ENCODE data around the gene CNOT8. TPM values are rescaled to one million over a fixed set of nuclear protein-coding genes. Genes with fewer than 3 reads are reported as not detected.
"Not testable (repeated sequence)": the region's sequence is repeated elsewhere in the genome, so short reads cannot be mapped to it uniquely, and the experiment has no call there.

The CNOT8 gene
- total and polyA plus RNA-seq, 8 donors = 11.8 to 27.4 (median 15.0) TPM

- no peak for ATAC-seq
- peaks cover 3 to 59% (median 22%) of the 10 kb centered on the region in 3 donors for H3K36me3 ChIP-seq
- FAIRE-seq = no peak
- intact Hi-C loops (cut with DNase I) = no loop called here
- H3K4me3 ChIP-seq = no peak overlapping the region
- H3K27ac ChIP-seq = no peak overlapping the region
- H3K4me1 ChIP-seq = no peaks in the 10 kb centered on the region
- no peak for DNase-seq
- no peaks in the 10 kb centered on the region for H3K9me3 ChIP-seq
- no peak for TF ChIP-seq CTCF (IDR thresholded peaks at IDR 0.05)
- H3K27me3 ChIP-seq = no peaks in the 10 kb centered on the region
- 91 to 97% methylated on average over 1 of the region's 1 CpG for WGBS, 2 donors
These were observed 41.6 kb downstream of the CNOT8 start for GRCh38 chr5:154900066-154900465.

GRCh38 chr5:154901276-154901675 is 42.8 kb downstream of the CNOT8 start:
- Histone ChIP-seq H3K36me3 (peaks cover 3 to 57% (median 22%) of the 10 kb centered on the region in 3 donors), H3K4me1 (no peaks in the 10 kb centered on the region), H3K9me3 (no peaks in the 10 kb centered on the region), H3K27ac (no peak overlapping the region), H3K4me3 (no peak overlapping the region), H3K27me3 (no peaks in the 10 kb centered on the region)
- FAIRE-seq = no peak
- TF ChIP-seq CTCF (IDR thresholded peaks at IDR 0.05) = no peak
- no peak for DNase-seq
- intact Hi-C loops (cut with DNase I) = no loop called here
- ATAC-seq = no peak
- WGBS, 2 donors = 87 to 95% methylated on average over 2 of the region's 2 CpGs

- 97% methylated on average over 6 of the region's 6 CpGs for WGBS, 2 donors
- intact Hi-C loops (cut with DNase I) = no loop called here
- Histone ChIP-seq H3K4me1 (no peaks in the 10 kb centered on the region), H3K27ac (no peak overlapping the region), H3K9me3 (no peaks in the 10 kb centered on the region), H3K36me3 (peaks cover 3 to 62% (median 22%) of the 10 kb centered on the region in 3 donors), H3K27me3 (no peaks in the 10 kb centered on the region), H3K4me3 (no peak overlapping the region)
- DNase-seq (no peak), ATAC-seq (no peak), FAIRE-seq (no peak)
- no peak for TF ChIP-seq CTCF (IDR thresholded peaks at IDR 0.05)
These were observed 43.5 kb downstream of the CNOT8 start for GRCh38 chr5:154901913-154902312.

- ATAC-seq; H3K27me3 ChIP-seq; intact Hi-C loops (cut with DNase I); H3K4me3 ChIP-seq; H3K9me3 ChIP-seq; DNase-seq; H3K27ac ChIP-seq; H3K4me1 ChIP-seq; FAIRE-seq: not testable (repeated sequence)
- WGBS, 2 donors = 89 to 93% methylated on average over 7 of the region's 7 CpGs
- peaks cover 3 to 62% (median 27%) of the 10 kb centered on the region in 3 donors for H3K36me3 ChIP-seq
These were observed 47.2 kb downstream of the CNOT8 start for GRCh38 chr5:154905601-154906000.

GRCh38 chr5:154916874-154917273 is 58.4 kb downstream of the CNOT8 start:
- intact Hi-C loops (cut with DNase I) = no loop called here
- no peaks in the 10 kb centered on the region for H3K9me3 ChIP-seq
- H3K36me3 ChIP-seq = peaks cover 4 to 32% (median 15%) of the 10 kb centered on the region in 3 donors
- H3K27me3 ChIP-seq = no peaks in the 10 kb centered on the region
- H3K4me1 ChIP-seq = no peaks in the 10 kb centered on the region
- TF ChIP-seq CTCF (IDR thresholded peaks at IDR 0.05) = no peak
- no peak for ATAC-seq
- H3K27ac ChIP-seq = no peak overlapping the region
- WGBS, 2 donors = 52 to 53% methylated on average over 3 of the region's 3 CpGs
- FAIRE-seq = no peak
- H3K4me3 ChIP-seq = no peak overlapping the region
- no peak for DNase-seq
